Testis (tissue), 3 donors: Measurements from ENCODE around the gene HAGH. TPM values are rescaled to one million over a fixed set of nuclear protein-coding genes. Genes with fewer than 3 reads are reported as not detected.

Source experiments
- DNase-seq: peaks from one replicate; pipeline ENCODE4 v3.0.0-alpha.2; 2019
- H3K27ac ChIP-seq, 2 donors: fragments of 200-600 bp; sonication (generic); one replicate each; pipeline ENCODE4 v1.5.1; 2019
- H3K27me3 ChIP-seq: fragments of 200-600 bp; sonication (generic); one replicate; pipeline ENCODE4 v1.5.1; 2019
- H3K36me3 ChIP-seq: fragments of 200-600 bp; sonication (generic); one replicate; pipeline ENCODE4 v1.5.1; 2017; ENCODE audit warnings: low read depth; ENCODE audit errors: missing control alignments
- H3K4me1 ChIP-seq: fragments of 200-600 bp; sonication (generic); one replicate; pipeline ENCODE4 v1.5.1; 2019
- H3K4me3 ChIP-seq, 2 donors: fragments of 200-600 bp; sonication (generic); one replicate each; pipeline ENCODE4 v1.5.1; 2017 to 2019
- H3K9me3 ChIP-seq: fragments of 200-600 bp; sonication (generic); one replicate; pipeline ENCODE4 v1.5.1; 2017
- POLR2A ChIP-seq: fragments of 450-650 bp; IDR thresholded peaks from one replicate; pipeline ENCODE4 v1.6.1; 2017; ENCODE audit warnings: antibody characterized with exemption, mild to moderate bottlenecking, moderate library complexity
- WGBS, 2 donors: methylation state at CpG; one replicate each; pipeline ENCODE4 v1.1.5; 2018; 5-methylcytosine and 5-hydroxymethylcytosine counted together
- intact Hi-C: fragments of 100-400 bp; cut with DNase I; formaldehyde crosslinking; loops from one replicate; pipeline ENCODE4 v1.15.1; 2023; ENCODE audit warnings: low total_unique reads
- polyA plus RNA-seq: library from polyadenylated mRNA; stranded (reverse); fragments of 350-450 nt; fragmentation: Illumina TruSeq; extraction: RNeasy Lipid Tissue Mini Kit (QIAGEN cat#74804); gene quantifications from one replicate; pipeline ENCODE4 v1.2.3, GENCODE V29; 2014; ENCODE audit warnings: low read depth, low replicate concordance; ENCODE audit not compliant: insufficient read depth
- total RNA-seq, 2 donors: library from RNA; depleted of rRNA; stranded (reverse); fragments of >200 nt; gene quantifications; one replicate each; pipeline ENCODE4 v1.2.3, GENCODE V29; 2016
- TF ChIP-seq, protein P1 (sequence below), 3 experiments: fragments of 450-650 bp in 2 of 3; fragments of 200-600 bp in 1 of 3; sonication (generic) in 1 of 3; IDR thresholded peaks; one replicate each; pipeline ENCODE4 v1.5.1; 2016 to 2019; ENCODE audit warnings: antibody characterized with exemption in 3 of 3, mild to moderate bottlenecking in 2 of 3, moderate library complexity in 1 of 3

HAGH gene
- total and polyA plus RNA-seq, 3 donors from 2014 or later, result 163 to 266 (median 176) TPM

GRCh38 chr16:1780677-1781072 lies 46.0 kb downstream of the HAGH start:
- Histone ChIP-seq H3K27me3 (no peaks in the 10 kb centered on the region), H3K4me3 (no peak overlapping the region), H3K27ac (no peak overlapping the region), H3K36me3 (no peaks in the 10 kb centered on the region), H3K4me1 (peaks cover 16% of the 10 kb centered on the region), H3K9me3 (no peaks in the 10 kb centered on the region)
- WGBS, 2 donors, result 59 to 64% methylated on average over 6 of the region's 6 CpGs
- DNase-seq, result no peak
- intact Hi-C loops, result no loop called here
- TF ChIP-seq, protein P1, sequence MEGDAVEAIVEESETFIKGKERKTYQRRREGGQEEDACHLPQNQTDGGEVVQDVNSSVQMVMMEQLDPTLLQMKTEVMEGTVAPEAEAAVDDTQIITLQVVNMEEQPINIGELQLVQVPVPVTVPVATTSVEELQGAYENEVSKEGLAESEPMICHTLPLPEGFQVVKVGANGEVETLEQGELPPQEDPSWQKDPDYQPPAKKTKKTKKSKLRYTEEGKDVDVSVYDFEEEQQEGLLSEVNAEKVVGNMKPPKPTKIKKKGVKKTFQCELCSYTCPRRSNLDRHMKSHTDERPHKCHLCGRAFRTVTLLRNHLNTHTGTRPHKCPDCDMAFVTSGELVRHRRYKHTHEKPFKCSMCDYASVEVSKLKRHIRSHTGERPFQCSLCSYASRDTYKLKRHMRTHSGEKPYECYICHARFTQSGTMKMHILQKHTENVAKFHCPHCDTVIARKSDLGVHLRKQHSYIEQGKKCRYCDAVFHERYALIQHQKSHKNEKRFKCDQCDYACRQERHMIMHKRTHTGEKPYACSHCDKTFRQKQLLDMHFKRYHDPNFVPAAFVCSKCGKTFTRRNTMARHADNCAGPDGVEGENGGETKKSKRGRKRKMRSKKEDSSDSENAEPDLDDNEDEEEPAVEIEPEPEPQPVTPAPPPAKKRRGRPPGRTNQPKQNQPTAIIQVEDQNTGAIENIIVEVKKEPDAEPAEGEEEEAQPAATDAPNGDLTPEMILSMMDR (IDR thresholded peaks at IDR 0.05), result no peak
- no peak for TF ChIP-seq POLR2A

DNA sequence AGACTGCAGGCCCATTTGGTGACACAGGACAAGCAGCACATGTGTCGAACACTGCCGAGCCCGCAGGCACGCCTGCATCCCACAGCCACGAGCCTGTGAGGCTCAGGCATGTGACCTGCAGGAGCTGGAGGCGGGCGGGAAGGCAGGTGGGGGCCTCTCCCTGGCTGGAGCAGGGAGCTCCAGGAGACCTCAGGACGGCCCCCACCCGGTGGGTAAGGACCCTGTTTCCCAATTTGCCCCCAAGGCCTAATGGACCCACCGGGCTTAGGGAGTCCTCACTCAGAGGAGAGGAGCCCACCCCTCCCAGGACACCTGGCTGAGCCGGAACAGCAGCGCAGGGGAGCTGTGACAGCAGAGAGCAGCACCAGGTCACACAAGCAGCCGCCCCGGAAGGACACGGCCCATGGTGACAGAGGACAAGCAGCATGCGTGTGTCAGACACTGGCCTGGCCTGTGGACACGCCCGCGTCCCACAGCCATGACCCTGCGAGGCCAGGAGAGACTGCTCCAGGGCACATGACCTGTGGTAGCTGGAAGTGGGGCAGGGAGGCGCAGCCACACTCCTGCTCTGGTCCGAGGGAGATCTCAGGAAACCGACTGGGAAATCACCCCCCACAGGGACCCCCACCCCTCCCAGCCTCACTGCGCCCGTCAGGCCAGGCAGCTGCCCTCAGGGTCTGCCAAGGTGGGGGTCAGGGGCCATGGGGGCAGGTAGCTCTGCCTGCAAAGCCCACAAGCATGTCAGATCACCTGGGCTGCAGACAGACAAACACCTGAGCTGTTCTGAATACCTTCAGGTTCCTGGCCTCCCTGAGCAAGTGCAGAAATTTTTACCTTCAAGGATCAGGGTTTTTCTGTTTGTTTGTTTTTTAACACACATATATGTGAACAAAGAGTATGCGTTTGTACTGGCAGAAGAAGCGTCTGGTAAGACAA lies 46.6 kb downstream of the HAGH start:
- Histone ChIP-seq H3K4me1 (peaks cover 16% of the 10 kb centered on the region), H3K27ac (no peak overlapping the region), H3K36me3 (no peaks in the 10 kb centered on the region), H3K9me3 (no peaks in the 10 kb centered on the region), H3K4me3 (no peak overlapping the region), H3K27me3 (no peaks in the 10 kb centered on the region)
- TF ChIP-seq, protein P1 (IDR thresholded peaks at IDR 0.05), result no peak
- TF ChIP-seq POLR2A, result no peak
- intact Hi-C loops, result no loop called here
- 82 to 86% methylated on average over 5 to 27 of the region's 27 CpGs for WGBS, 2 donors
- DNase-seq, result no peak

GRCh38 chr16:1779234-1779701 lies 47.4 kb downstream of the HAGH start:
- no peak overlapping the region for H3K4me3 ChIP-seq
- 82 to 85% methylated on average over 2 to 8 of the region's 8 CpGs for WGBS, 2 donors
- H3K27ac ChIP-seq, result no peak overlapping the region
- no peaks in the 10 kb centered on the region for H3K9me3 ChIP-seq
- peaks cover 17% of the 10 kb centered on the region for H3K4me1 ChIP-seq
- intact Hi-C loops, result no loop called here
- no peak for DNase-seq
- H3K36me3 ChIP-seq, result no peaks in the 10 kb centered on the region
- no peak for TF ChIP-seq POLR2A
- no peaks in the 10 kb centered on the region for H3K27me3 ChIP-seq

GRCh38 chr16:1778200-1779179 lies 48.1 kb downstream of the HAGH start:
- WGBS, 2 donors, result 88 to 90% methylated on average over 13 to 34 of the region's 34 CpGs
- no peak for DNase-seq
- Histone ChIP-seq H3K4me3 (no peak overlapping the region), H3K27me3 (no peaks in the 10 kb centered on the region), H3K27ac (no peak overlapping the region), H3K36me3 (no peaks in the 10 kb centered on the region), H3K4me1 (peaks cover 16% of the 10 kb centered on the region), H3K9me3 (no peaks in the 10 kb centered on the region)
- TF ChIP-seq POLR2A, result no peak
- TF ChIP-seq, protein P1 (IDR thresholded peaks at IDR 0.05), result no peak
- intact Hi-C loops, result no loop called here
